Measurements from ENCODE around the gene LRBA.
"Not testable (repeated sequence)": the region's sequence is repeated elsewhere in the genome, so short reads cannot be mapped to it uniquely, and the experiment has no call there.

The LRBA gene

DNA sequence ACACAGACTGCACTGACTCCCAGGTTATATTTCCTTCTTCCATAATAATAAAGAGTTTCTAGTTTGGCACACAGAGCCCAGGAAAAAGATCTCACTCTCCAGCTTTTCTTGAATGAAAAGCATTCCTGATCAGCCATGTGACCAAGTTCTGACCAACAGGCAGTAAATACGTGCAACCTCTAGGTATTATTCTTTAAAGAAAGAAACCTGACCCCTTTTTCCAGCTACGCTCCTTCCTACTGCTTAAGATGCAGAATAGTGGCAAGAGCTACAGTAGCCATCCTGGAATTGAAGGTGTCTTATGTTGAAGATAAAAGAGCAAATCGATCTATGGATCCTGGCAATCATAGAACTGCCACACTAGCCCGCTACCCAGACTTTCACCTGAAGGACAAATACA is 76.7 kb downstream of the LRBA start:
- DNase-seq, result no peak

DNA sequence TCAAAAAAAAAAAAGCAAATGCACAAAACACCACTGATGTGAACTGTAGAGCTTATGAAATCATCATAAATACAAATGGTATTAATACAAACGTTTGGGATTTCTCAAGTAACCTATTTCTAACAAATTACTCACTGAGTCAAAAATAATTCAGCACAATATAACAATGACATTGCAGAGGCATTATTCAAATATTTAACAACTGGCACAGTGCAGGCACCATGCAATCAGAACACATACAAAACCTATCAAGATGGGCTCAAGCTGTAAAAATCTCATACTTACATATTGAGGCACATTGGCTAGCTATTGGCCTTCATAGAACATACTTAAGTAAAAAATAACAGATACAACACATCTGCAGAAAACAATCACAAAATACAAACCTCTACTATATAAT is 81.1 kb downstream of the LRBA start:
- DNase-seq, result no peak

DNA sequence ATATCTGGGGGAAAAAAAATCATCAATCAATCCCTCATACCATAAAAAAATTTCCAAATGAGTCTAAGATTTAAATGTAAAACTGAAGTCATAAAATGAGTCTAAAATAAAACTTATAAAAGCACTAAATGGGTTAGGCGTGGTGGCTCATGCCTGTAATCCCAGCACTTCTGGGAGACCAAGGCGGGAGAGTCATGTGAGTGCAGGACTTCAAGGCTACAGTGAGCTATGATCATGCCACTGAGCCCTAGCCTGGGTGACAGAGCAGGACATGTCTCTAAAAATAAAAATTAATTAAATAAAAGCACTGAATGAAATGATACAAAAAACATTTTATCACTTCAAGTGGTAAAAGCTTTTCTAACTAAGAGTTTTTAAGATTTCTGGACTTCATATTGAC is 83.3 kb downstream of the LRBA start:
- no peak for DNase-seq

DNA sequence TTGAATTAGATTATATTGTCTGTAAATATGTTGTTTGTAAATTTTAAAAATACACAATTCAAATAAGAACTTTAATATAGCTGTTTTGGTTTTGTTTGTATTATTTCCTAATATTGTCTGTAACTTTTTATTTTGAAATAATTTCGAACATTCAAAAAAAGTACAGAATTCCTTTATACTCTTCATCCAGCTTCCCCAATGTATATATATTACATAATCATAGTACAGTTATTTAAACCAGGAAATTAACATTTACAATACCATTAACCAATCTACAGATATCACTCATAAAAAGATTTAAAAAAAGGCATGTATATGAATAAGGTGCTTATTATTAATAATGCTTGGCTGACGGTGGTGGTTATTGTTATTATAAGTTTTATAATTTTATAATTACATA is 84.1 kb downstream of the LRBA start:
- no peak for DNase-seq

DNA sequence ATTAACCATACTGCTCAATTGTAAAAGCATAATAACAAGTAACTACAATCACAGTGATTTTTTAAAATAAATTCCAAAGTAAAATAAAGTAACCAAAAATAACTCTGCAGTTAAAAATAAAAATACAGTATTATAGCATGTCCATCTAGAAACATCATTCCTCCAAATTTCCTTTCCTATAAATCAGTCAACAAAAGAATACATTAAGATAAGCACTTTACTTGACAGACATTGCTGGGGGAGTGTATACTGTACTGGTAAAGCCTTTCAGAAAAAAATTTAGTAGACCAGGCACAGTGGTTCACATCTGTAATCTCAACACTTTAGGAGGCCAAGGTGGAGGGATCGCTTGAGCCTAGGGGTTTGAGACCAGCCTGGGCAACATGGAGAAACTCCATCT is 91.1 kb downstream of the LRBA start:
- DNase-seq, result no peak

DNA sequence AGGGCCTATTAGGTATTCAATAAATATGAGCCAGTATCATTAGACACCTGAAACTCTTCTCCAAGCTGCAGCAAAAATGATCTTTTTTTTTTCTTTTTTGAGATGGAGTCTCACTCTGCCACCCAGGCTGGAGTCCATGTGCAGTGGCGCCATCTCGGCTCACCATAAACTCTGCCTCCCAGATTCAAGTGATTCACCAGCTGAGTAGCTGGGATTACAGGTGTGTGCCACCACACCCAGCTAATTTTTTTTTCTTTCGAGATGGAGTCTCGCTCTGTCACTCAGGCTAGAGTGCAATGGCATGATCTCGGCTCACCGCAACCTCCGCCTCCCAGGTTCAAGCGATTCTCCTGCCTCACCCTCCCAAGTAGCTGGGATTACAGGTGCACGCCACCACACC is 93.6 kb downstream of the LRBA start:
- not testable (repeated sequence) for DNase-seq

DNA sequence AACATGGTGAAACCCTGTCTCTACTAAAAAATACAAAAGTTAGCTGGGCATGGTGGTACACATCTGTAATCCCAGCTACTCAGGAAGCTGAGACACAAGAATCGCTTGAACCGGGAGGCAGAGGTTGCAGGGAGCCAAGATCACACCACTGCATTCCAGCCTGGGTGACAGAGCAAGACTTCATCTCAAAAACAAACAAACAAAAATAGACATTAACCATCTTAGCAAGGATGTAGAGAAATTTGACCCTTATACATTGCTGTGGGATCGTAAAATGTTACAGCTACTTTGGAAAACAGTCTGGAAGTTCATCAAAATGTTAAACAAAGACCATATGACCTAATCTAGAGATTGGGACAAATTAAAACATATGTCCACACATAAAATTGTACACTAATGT is 96.5 kb downstream of the LRBA start:
- DNase-seq, result not testable (repeated sequence)

DNA sequence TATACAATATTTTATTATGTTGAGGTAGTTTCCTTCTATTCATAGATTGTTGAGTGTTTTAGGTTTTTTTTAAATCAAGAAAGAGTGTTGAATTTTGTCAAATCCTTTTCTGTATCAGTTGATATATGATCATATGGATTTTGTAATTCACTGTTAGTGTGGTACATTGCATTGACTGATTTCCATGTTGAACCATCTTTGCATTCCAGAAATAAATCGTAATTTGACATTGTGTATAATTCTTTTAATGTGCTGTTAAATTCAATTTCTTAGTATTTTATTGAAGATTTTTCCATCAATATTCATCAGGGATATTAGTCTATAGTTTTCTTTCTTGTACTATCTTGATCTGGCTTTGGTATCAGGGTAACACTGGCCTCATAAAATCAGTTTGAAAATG is 103.8 kb downstream of the LRBA start:
- no peak for DNase-seq

DNA sequence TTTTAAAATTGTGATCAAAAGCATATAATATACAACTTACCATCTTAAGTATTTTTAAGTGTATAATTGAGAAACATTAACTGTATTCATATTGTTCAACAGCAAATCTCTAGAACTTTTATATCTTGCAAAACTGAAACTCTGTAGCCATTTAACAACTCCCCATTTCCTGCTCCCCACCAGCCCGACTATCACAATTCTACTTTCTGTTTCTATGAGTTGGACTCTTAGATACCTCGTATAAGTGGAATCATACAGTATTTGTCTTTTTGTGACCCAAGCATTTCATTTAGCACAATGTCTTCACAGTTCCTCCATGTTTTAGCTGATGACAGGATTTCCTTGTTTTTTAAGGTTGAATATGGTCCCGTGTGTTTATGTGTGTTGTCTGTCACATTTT is 106.0 kb downstream of the LRBA start:
- DNase-seq, result no peak

DNA sequence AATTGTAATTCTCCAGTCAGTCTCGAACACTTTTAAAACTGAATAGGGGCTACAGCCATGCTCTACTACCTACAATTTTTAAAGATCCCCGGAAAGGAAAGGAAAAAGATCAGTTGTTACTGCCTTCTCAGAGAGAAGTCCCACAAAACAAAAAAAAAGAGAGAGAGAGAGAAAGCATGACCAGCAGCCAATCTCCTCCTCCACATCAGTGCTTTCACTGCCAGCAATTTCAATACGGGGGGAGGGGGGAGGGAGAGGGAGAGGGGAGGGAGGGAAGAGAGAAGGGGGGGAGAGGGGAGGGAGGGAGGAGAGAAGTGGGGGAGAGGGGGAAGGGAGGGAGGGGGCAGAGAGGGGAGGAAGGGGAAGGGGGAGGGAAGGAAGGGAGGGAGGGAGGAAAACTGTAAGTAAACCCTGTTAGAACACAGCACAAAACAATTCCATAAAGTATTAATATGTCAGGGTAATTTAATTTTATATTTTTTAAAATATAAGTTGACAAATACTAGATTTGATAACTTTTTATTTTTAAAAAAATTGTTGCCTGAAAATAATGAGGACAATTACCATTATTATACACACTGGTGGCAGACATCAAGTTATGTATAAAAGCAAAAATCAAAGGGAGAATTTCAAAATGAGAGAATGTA is 108.0 kb downstream of the LRBA start:
- DNase-seq, result no peak

DNA sequence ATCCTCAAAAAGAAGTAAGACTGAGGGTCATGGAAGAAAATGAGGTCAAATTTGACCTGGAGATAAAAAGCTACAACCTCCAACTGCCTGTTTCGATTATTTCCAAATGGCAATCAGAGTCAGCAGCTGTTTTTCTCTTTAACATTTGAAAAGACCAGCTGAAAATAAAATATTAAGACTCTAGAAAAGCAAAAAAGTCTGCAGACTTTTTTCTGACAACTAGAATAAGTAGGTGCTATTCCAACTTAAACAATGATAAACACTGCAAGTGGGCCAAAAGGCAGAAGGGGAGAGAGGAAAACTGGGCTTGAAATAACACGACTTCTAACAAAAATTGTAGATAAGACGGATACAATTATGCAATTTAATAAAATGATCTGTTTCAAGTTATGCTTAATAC is 110.4 kb downstream of the LRBA start:
- no peak for DNase-seq

DNA sequence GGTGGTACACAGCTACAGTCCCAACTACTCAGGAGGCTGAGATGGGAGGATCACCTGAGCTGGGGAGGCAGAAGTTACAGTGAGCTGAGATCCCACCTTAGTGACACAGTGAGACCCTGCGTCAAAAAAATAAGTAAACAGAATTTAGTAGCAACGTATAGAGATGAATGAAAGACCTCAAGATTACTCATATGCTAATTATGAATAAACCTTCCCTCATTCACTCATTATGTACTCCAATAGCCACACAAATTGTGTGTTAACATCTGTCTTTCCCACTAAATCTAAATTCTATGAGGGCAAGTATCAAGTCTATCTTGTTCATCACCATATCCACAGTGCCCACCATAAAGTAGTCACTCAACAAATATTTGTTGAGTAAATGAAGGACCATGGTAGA is 111.5 kb downstream of the LRBA start:
- DNase-seq, result no peak

DNA sequence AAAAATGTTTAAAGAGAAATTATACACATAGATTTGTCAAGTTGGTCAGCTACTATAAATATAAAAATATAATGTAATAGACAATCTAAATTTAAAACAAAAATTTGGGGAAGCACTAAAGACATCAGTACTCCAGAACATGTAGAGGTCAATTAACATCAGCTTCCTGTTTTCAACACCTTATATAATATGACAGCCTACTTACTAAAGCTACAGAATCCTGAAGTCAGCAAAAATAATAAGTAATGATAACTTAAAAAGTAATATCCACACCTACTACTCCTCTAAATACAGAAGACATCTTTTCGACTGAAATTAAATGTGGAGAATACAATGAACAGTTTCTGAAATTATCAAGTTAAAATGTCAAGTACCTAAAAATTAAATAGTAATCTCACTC is 118.6 kb downstream of the LRBA start:
- DNase-seq, result no peak

DNA sequence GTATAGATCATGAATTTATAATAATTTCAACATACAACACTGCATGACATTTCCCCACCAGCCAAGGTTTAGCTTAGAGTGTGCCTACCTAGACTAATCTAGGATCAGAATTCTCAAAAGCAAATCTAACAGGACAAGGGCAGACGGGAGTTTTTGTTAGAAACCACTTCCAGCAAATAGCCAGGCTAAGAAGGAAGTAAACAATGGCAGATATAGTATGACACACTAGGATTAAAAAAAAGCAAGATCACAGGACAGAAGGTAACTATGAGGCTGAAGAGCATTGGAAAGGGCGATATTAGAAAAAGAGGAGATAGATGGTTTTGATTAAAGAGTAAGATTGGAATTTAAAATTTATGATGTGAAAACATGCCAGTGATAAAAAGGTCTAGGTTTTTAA is 124.8 kb downstream of the LRBA start:
- DNase-seq, result no peak

DNA sequence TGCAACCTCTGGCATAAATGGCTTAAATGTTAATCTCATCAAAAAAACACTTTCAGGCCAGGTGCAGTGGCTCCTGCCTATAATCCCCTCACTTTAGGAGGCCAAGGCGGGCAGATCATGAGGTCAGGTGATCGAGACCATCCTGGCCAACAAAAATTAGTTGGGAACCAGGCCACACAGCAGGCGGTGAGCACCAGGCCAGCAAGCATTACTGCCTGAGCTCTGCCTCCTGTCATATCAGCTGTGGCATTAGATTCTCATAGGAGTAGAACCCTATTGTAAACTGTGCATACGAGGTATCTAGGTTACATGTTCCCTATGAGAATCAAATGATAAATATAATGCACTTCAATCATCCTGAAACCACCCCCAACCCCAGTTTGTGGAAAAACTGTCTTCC is 125.8 kb downstream of the LRBA start:
- DNase-seq, result no peak

DNA sequence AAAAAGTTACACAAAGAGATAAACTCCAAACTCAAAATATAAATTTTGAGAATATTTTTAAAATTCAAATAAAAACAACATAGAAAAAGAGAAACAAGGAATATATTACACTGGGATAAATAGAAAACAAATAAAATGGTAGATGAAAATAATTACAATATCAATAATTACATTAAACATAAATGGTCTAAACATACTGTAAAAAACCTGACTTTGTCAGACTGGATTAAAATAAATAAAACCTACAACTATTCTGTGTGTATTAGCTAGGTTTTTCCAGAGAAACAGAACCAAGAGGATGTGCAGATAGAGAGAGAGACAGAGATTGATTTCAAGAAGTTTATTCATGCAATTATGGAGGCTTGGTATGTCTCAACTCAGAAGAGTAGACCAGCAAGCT is 126.5 kb downstream of the LRBA start:
- no peak for DNase-seq

DNA sequence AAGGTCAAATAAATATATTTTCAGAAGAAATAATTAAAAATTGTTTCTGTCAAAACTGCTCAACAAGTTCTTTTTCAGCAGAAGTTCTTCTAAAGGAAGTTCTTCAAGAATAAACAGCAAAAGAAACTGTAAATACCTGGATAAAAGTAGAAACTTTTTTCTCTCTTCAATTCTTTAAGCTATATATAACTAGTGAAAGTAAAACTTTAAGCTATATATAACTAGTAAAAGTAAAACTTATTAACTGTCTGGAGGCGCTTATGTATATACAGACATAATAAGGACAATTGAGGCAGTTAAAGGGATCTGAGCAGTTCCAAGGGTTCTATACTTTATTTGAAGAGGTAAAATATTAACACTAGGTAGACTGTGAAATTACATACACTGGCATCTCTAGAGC is 126.9 kb downstream of the LRBA start:
- DNase-seq, result no peak

DNA sequence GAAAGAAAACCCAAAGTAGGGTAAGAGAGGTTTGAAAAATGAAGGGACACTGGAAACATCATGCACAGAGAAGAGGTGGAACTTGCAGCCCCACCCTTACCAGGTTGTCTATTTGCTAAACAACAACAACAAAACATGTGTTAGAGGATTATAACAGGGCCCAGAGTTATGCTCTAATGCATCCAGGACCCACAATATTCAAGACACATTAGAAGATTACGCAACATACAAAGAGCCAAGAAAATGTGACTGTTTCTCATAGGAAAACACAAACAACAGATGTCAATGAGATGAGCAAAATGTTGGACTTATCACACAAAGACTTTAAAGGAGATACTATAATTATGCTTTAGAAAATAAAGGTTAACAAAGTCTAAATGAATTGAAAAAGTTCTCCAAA is 128.5 kb downstream of the LRBA start:
- DNase-seq, result no peak

DNA sequence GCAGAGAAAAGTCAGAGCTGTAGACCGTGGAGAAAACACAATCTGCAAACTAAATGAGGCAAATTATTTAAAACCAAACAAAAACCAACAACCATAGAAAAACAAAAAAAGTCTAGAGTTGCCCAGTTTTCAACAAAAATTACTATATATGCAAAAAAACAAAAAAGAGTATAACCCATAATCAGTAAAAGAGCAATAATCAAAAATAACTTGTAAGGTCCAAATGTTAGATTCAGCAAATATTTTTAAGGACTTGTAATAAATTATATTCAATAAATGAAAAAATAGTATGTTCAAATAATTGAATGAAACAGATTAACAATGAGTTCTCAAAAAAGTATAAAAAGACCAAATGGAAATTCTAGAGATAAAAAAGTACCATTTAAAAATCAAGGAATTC is 130.5 kb downstream of the LRBA start:
- no peak for DNase-seq

DNA sequence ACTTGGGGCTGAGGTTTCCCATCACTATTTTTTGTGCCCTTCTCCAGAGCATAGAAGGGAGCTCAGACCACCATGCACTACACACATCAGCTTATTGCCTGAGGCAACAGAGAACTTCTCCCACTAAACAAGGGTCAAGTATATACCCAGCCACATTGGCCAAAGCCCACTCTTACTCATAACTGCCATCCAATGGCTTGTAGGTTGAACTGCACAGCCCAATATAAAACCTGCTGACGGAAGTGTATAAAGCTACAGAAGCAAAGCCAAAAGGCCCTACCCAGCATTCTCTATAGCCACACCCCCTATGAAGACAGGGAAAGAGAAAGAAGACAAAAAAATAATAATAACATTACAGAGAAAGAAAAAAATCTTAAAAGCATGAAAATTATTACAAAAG is 139.7 kb downstream of the LRBA start:
- no peak for DNase-seq

DNA sequence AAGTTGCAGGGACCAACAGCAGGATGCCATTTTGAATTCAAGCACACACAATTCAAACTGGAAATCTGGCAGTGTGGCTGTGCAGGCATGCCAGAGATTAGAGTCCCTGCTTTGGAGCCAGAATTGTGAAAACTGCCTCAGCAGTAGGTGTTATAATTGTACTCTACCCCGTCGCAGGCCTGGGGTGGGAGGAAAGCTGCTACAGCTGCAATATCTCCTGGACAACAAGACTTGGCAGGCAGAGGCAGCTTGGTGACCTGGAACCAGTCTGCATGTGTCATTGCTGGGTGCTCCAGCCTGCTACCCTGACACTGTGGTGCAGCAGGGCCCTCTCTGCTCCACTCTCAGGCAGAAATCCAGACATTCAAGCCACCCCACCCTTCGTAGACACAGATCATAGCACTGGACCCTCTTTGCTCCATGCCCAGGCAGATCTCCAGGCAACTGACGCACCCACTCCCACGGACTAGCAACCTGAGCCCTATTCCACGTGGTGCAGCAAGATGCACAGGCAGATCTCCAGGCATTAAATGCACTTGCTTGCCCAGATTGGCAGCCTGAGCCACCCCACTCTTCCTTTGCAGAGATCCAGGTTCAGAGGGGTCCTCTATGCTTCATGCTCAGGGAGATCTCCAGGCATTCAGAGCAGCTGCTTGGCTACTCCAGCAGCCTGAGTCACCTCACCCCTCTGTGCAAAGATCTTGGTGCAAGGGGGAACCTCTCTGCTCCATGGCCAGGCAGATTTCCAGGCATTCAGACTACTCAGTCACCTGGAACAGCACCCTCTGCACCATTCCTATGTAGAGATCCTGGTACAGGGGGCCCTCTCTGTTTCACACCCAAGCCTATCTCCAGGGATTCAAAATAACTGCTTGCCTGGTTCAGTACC is 140.5 kb downstream of the LRBA start:
- DNase-seq, result no peak

DNA sequence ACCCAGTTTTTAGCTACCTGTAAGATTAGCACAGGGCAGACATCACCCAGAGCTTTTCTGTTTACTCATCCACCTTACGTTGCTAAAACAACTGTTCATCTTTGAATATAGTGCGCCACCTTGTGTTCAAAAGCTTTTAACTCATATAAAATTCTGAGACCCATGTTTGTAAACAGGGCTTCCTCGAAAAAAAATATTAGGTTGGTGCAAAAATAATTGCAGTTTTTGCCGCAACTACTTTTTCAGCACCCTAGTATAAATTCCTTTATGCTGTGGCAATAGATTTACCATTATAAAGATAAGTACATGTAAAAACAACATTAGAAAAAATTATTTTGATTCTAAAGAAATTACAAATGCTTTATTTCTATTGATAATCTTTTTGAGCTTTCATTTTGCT is 147.9 kb downstream of the LRBA start:
- no peak for DNase-seq

DNA sequence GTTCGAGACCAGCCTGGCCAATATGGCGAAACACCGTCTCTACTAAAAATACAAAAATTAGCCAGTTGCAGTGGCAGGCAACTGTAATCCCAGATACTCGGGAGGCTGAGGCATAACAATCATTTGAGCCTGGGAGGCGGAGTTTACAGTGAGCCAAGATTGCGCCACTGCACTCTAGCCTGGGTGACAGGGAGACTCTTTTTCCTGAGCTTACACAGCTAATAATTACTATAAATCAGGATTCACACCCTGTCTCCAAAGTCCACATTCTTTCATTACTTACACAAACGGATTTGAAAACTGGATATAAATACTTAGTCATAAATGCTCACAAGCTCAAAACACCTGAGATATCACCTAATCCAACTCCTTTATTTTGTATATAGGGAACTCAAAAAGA is 151.6 kb downstream of the LRBA start:
- no peak for DNase-seq

DNA sequence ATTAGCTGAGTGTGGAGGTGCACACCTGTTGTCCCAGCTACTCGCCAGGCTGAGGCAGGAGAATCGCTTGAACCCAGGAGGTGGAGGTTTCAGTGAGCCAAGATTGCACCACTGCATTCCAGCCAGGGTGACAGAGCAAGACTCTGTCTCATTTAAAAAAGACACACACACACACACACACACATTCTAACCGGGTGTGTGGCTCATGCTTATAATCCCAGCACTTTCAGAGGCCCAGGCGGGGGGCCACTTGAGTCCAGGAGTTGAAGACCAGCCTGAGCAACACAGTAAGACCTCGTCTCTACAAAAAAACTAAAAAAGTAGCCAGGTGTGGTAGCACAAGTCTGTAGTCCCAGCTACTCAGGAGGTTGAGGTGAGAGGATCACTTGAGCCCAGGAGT is 152.3 kb downstream of the LRBA start:
- DNase-seq, result no peak

DNA sequence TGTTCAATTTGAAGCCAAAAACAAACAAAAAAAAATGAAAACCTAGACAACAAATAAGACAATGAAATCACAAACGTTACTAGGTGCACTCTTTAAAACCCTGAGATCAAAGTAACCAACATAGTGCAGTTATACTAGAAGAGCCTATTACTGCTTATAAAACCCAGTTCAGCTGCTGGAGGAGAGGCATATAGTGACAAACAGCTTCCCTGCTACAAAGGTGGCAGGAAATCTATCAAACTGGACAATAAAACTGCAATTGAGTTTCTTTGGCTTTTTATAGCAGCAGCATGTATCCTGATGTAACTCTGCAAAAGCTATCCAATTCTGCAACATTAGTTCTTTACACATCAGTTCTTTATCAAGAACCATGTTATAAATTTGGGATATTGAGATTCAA is 155.6 kb downstream of the LRBA start:
- DNase-seq, result no peak

Measured in stimulated activated CD8-positive, alpha-beta memory T cell treated with anti-CD3 and anti-CD28 coated beads, Interleukin-4, amount 100 ng/mL, for 48 hours (primary cell).